Epithelial cell of proximal tubule (primary cell): ENCODE data around the gene NEDD9. TPM values are rescaled to one million over a fixed set of nuclear protein-coding genes. Genes with fewer than 3 reads are reported as not detected.

ENCODE experiments used
- DNase-seq: peaks from one replicate; pipeline ENCODE4 v3.0.0-alpha.2; 2011; ENCODE audit warnings: low read depth
- H3K4me3 ChIP-seq: 2 replicates; pipeline ENCODE4 v1.5.1; 2011; ENCODE audit warnings: low read depth, mild to moderate bottlenecking, low read length
- total RNA-seq: library from RNA; depleted of rRNA; stranded (reverse); fragments of >200 nt; gene quantifications from 2 replicates; pipeline ENCODE4 v1.2.3, GENCODE V29; 2015
- TF ChIP-seq, protein P1 (sequence below): conservative IDR thresholded peaks from 2 replicates; pipeline ENCODE4 v1.5.1; 2012; ENCODE audit warnings: low read depth, mild to moderate bottlenecking, low read length

Gene NEDD9
- total RNA-seq, 1 donor from 2014 or later, result 35.1 TPM

DNA sequence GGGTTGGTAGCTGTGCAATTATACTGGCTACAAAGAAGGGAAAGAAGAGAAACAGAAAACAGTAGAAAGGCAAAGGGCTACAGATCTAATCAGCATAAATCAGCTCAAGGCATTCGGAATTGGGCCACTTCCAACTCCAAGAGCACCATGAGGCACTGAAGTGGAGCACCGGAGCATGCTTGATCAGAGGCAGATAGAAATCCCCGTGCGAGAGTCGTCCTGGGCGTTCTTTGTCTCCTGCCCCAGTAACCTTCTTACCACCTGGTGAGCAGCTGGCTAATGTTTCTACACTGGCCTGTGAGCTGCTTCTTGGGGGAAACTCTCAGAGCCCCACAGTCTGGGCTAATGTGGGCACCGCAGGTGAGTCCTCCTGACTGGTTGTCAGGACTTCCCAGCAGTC is 16.7 kb downstream of the NEDD9 start:
- TF ChIP-seq, protein P1, sequence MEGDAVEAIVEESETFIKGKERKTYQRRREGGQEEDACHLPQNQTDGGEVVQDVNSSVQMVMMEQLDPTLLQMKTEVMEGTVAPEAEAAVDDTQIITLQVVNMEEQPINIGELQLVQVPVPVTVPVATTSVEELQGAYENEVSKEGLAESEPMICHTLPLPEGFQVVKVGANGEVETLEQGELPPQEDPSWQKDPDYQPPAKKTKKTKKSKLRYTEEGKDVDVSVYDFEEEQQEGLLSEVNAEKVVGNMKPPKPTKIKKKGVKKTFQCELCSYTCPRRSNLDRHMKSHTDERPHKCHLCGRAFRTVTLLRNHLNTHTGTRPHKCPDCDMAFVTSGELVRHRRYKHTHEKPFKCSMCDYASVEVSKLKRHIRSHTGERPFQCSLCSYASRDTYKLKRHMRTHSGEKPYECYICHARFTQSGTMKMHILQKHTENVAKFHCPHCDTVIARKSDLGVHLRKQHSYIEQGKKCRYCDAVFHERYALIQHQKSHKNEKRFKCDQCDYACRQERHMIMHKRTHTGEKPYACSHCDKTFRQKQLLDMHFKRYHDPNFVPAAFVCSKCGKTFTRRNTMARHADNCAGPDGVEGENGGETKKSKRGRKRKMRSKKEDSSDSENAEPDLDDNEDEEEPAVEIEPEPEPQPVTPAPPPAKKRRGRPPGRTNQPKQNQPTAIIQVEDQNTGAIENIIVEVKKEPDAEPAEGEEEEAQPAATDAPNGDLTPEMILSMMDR, result no peak
- DNase-seq, result no peak
- H3K4me3 ChIP-seq, result no peak overlapping the region

DNA sequence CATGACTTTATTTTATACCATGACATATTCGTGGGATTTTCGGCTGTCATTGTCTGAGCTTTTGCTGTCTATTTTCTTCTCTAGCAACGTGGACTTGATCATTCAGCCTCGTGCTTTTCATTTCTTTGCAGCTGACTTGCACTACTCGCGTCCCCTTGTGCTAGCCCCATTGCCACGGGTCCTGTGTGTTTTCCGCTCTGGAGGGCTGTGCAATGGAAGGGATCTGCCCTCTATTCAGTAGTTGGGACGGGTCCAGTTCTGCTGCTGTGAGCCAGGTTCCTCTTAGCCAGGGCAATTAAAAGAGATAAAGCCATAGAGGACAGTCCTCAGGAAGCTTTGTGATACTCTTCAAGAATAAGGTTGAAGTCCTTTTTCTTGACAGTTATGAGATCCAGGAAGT is 17.6 kb downstream of the NEDD9 start:
- DNase-seq, result no peak
- TF ChIP-seq, protein P1, result no peak
- no peak overlapping the region for H3K4me3 ChIP-seq

DNA sequence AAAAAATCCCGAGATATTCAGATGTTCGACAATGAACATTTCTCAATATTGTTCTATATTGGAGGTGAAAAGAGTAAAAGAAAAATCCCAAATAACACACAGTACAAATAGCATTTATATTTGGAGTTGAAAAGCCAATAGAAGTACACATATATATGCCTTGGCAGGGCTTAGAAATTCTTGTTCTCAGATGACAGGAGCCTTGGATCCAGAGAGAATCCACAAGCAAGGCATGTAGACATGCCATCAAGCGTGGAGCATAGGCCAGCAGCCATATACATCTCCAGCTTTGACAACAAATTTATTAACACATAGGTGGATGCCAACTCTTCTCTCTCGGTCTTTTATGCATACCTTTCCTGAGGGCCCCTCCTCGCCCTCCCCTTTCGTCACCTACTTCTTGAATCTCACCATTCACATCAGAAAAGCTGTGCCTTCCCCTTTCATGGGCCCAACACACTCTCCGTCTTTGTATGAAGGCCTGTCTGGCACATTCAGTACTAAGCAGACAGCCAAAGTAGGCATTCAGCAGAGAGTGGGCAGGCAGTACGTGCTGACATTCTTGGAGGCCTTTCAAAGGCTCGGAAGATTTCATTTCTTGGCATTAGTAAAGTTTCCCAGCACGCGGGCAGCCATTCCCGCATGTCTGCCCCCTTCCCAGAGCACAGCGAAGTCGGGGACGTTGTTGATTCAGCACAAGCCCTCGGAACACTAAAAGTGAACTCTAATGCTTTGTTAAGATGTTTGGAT is 18.2 kb downstream of the NEDD9 start:
- TF ChIP-seq, protein P1, result no peak
- no peak overlapping the region for H3K4me3 ChIP-seq
- DNase-seq, result no peak

DNA sequence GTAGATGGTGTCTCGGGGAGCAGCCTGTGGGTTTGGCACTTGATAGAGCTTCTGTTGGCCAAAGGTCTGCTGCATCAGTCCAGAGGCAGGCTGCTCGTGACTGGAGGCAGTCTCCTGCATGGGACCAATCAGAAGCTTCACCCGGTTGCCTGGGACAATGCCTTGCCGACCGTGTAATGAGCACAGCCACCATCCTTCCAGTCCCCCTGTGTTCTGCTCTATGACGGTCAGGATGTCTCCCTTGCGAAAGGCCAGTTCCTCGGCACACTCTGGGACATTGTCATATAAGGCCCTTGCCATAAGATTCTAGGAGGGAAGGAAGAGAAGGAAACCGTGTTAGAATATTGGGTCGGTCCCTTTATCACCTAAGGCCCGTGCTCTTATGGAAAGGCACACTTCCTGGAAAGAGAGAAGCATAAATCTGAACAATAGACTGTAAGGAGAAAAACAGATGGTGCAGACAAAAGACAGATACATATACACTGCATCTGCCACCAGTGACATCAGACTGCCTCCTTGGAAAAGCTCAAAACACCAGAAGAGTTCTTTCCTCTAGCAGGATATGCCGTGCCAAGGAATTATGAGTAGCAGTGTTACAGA is 18.9 kb downstream of the NEDD9 start:
- no peak overlapping the region for H3K4me3 ChIP-seq
- DNase-seq, result no peak
- TF ChIP-seq, protein P1, result no peak

DNA sequence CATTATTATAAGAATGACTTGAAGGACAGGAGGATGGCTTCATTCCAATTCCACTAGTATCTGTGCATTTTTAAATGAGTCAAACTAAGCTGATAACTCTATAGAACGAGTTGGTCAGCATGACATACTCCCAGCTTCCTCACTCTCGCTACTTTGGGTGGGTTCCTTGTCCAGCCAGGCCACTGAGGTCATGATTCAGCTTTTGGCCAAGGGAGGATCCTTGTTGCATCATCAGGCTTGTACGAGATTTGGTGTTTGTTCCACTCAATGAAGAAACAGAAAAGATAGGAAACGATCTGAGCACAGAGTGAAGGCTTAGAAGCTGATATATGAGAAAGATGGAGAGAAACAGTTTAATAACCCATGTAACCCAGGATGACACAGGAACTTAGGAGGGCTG is 19.8 kb downstream of the NEDD9 start:
- no peak overlapping the region for H3K4me3 ChIP-seq
- DNase-seq, result no peak
- TF ChIP-seq, protein P1, result no peak

DNA sequence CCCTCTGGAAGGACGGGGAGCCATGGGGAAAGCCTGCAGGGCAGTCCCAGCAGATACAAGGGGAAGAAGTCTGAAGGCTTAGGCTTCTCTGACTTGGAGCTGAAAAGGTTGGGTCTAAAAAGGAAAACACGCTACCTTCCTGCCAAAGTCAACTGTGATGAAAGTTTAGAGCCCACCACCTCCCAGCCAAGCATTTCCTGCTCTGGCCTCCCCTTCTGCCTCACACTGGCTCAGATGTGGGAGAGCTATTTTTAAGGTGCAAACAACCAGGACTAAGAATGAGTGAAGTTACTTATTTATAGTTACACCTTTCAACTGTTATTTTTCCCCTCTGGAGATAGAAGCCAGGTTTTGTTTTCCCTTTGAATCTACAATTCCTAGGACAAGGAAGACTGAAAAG is 21.2 kb downstream of the NEDD9 start:
- no peak for DNase-seq

More for the DNA sequence above, 21.2 kb downstream of the NEDD9 start:
- no peak overlapping the region for H3K4me3 ChIP-seq
- TF ChIP-seq, protein P1, result no peak
